Measurements from ENCODE around the gene MDM4.
"Not testable (repeated sequence)": the region's sequence is repeated elsewhere in the genome, so short reads cannot be mapped to it uniquely, and the experiment has no call there.

The MDM4 gene

GRCh38 chr1:204563780-204564179 is 47.6 kb downstream of the MDM4 start:
- DNase-seq = no peak

GRCh38 chr1:204564835-204565234 is 48.6 kb downstream of the MDM4 start:
- no peak for DNase-seq

- DNase-seq = peak; percentile 84
Measured at GRCh38 chr1:204565617-204566582, 49.7 kb downstream of the MDM4 start.

GRCh38 chr1:204566583-204566955 is 50.4 kb downstream of the MDM4 start:
- no peak for DNase-seq

- DNase-seq = no peak
Measured at GRCh38 chr1:204567071-204567470, 50.9 kb downstream of the MDM4 start.

- DNase-seq = no peak
Measured at GRCh38 chr1:204568576-204569315, 52.5 kb downstream of the MDM4 start.

DNA sequence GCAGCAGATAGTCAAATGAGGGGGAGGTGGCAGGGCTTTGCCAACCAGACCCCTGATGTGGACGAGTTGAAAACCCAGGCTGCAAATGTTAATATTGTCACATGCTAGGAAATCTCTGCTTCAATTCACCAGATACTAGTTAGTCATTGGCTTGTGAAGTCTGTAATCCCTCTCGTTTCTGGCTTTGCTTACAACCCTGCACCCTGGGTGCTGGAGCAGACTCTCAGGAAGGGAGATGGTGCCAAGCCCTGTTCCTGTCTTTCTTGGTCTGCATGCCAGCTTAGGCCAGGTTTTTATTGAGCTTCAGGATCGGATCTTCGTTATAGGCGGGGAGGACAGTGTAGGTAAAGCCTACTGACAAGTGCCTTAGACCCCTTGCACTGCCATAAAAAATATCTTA is 53.3 kb downstream of the MDM4 start:
- DNase-seq = no peak

- not testable (repeated sequence) for DNase-seq
Measured at GRCh38 chr1:204570021-204570420, 53.8 kb downstream of the MDM4 start.

DNA sequence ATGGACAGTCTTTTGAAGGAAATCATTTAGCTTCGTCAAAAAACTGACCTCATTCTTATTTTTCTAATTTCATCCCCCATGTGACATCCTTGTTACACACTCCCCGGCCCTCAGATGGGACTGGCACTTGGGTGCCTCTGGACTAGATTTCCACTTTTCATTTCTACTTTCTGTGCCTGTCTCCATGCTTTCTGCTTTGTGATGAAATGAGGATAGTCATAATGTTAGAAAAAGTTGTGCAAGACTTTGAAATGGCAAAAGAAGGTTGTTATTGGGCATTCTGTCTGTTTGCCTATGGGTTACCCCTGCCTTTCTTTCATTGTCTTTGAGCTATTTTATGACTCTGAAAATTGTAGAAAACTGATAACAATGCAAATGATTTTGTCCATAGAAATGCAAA is 54.9 kb downstream of the MDM4 start:
- no peak for DNase-seq

GRCh38 chr1:204571631-204572030 is 55.4 kb downstream of the MDM4 start:
- DNase-seq = no peak

DNA sequence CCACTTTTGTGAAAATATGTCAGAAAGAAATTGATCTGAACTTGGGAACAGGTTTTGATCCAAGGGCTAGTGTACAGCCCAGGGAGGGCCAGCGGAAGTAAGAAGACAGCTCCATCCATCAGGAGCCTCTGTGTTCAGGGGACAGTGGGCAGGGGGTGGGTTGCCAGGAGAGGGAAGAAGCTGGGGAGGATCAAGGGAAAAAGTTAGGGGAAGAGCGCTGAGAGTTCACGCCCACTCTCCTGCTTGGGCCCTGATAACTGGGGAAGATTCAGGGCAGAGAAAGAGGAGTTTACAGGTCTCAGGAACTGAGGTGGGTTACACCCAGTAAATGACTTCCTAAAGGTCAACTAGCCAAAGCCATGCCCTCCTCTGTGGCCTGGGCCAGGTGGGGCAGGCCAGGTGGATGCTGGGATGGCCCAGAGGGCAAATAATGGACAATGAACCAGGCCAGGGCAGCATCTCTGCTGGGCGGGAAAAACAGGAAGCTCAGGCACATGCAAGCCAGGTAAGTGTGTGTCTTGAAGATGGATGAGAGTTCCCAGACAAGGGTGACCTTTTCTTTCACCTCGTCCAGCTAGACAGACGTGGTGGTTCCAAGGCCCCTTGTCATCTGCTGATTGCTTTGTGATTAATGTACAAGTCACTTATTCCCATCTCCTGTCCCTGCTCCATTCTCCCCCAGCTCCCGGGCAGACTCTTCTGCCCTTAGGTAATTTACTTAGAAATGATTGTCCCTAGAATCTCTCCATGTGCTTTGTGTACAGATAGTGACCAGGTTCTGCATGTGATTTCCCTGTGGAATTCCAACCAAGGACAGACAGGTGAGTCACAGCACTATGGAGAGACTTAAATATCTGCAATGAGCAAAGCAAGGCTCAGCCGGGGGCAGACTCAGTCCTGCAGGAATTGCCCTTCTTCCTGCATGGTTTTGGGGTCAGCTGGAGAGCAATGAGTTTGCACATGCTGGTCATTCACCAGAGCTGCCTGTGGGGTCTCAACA is 57.0 kb downstream of the MDM4 start:
- DNase-seq = no peak

DNA sequence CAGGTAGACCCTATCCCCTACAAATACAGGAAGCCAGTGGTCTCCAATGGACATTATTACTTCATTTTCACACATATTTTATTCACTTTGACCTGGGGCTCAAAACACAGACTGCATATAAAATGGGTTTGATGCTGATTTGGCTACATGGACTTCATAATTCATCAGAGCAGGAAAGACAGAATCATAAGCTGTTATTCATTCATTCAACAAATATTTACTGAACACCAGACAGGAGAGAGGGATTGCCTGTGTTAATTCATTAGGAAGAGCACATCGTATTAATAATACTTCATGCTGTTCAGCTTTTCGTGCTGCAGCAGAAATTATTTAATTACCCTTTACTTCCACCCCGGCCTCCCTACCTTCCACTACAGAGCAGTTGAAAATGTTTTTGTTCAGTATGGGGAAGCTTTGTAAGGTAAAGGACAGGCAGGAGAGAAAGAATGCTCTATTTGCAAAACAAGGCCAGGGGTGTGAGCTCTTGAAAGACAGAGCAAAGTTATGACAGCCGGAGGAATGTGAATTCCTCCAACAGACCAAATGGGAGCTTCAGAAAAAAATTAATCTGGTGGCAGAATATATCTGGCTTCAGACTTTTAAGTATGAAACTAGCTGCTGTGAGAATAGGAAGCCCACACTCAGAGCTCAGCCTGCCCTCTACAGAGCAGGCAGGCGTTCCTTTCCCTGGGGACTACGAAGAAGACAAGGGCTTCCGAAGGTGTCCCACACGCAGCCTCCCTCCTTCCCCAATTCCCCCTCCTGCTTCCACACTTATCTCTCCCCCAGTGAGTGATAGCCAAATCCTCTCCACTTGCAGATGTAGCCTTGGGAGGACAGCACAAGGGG is 58.0 kb downstream of the MDM4 start:
- DNase-seq = no peak

DNA sequence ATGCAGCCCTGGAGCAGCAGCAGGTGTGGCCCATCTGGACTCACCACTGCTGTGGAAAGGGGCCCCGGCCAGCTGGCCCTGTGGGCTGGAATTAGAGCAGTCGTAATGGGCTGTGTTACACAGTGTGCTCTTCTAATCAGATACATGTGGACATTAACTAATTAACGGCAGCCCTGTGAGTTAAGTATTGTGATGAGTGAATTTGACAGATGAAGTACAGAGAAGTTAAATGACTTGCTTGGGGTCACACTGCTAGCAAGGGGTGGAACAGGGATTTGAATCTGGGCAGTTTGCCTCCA is 58.6 kb downstream of the MDM4 start:
- DNase-seq = no peak

- no peak for DNase-seq
Measured at GRCh38 chr1:204575221-204576190, 59.3 kb downstream of the MDM4 start.

DNA sequence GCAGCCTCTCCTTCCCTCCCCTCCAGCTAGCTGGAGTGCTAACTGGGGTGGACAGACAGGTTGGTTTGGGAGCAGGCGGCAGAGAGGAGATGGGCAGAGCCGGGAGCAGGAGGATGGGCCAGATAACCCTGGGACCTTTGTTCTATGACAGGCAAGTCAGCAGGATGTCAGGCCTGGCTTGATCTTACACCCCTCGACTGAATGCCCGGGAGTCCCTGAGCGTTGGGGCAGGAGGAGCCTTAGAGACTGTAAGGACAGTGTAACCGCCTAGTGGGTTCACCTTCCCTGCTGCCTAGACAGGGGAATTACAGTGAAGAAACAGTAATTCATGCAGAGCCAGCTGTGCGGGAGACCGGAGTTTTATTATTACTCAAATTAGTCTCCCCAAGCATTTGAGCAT is 60.2 kb downstream of the MDM4 start:
- DNase-seq = no peak

- DNase-seq = no peak
Measured at GRCh38 chr1:204577794-204578478, 61.7 kb downstream of the MDM4 start.

- DNase-seq = no peak
Measured at GRCh38 chr1:204578867-204579664, 62.9 kb downstream of the MDM4 start.

- no peak for DNase-seq
Measured at GRCh38 chr1:204579681-204580080, 63.5 kb downstream of the MDM4 start.

- no peak for DNase-seq
Measured at GRCh38 chr1:204580862-204581261, 64.7 kb downstream of the MDM4 start.

Measured in NCI-H2029 treated with DMSO at 0.1 percent for 48 hours (cell line).